Lower leg skin (tissue), 3 donors: ENCODE measurements around the gene MS4A8.

Experiments
- POLR2A ChIP-seq, 2 donors: fragments of 450-650 bp; IDR thresholded peaks; one replicate each; pipeline ENCODE4 v1.6.1; 2016 to 2017; ENCODE audit warnings: antibody characterized with exemption in 2 of 2, mild to moderate bottlenecking in 1 of 2, moderate library complexity in 1 of 2
- TF ChIP-seq, protein P1 (sequence below), 3 donors: fragments of 450-650 bp; IDR thresholded peaks; one replicate each; pipeline ENCODE4 v1.5.1; 2016; ENCODE audit warnings: antibody characterized with exemption in 3 of 3, mild to moderate bottlenecking in 3 of 3, moderate library complexity in 2 of 3

DNA sequence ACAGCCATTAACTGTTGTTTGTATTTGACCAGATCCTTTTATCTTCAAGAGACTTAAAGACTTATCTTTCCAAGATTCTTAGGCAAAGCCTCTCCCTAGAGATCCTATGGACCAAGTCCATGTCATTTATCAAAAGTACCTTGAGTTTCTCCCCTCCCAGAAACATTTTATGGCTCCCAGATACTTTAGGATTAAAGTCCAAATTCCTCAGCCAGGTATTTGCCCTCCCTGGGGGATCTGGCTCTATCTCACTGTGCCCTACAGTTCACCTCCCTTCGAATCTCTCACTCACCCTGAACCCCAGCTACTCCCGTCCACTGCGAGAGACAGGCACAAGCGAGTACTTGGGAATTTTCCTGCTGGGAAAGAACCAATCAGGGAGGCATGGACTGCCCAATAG is 11.9 kb downstream of the MS4A8 start:
- TF ChIP-seq POLR2A (IDR thresholded peaks at IDR 0.05) = no peak
- TF ChIP-seq, protein P1, sequence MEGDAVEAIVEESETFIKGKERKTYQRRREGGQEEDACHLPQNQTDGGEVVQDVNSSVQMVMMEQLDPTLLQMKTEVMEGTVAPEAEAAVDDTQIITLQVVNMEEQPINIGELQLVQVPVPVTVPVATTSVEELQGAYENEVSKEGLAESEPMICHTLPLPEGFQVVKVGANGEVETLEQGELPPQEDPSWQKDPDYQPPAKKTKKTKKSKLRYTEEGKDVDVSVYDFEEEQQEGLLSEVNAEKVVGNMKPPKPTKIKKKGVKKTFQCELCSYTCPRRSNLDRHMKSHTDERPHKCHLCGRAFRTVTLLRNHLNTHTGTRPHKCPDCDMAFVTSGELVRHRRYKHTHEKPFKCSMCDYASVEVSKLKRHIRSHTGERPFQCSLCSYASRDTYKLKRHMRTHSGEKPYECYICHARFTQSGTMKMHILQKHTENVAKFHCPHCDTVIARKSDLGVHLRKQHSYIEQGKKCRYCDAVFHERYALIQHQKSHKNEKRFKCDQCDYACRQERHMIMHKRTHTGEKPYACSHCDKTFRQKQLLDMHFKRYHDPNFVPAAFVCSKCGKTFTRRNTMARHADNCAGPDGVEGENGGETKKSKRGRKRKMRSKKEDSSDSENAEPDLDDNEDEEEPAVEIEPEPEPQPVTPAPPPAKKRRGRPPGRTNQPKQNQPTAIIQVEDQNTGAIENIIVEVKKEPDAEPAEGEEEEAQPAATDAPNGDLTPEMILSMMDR (IDR thresholded peaks at IDR 0.05) = no peak
